HepG2 (cell line): ENCODE data around the gene PPFIA3. TPM values are rescaled to one million over a fixed set of nuclear protein-coding genes. Genes with fewer than 3 reads are reported as not detected.

Experiments
- ERF ChIP-seq: IDR thresholded peaks from 2 replicates; pipeline ENCODE4 v1.6.1; 2018; ENCODE audit warnings: missing biosample characterization, missing genetic modification reagents
- KLF16 ChIP-seq, 2 experiments: sonication (generic) in 1 of 2; formaldehyde crosslinking in 1 of 2; IDR thresholded peaks; 2 replicates each; pipeline versions ENCODE4 v1.6.1 to v1.8.0; 2016 to 2023; ENCODE audit warnings: missing genetic modification reagents in 2 of 2, missing compliant biosample characterization in 1 of 2
- MED1 ChIP-seq: sonication (generic); formaldehyde crosslinking; IDR thresholded peaks from 2 replicates; pipeline ENCODE4 v1.4.0; 2020; ENCODE audit warnings: missing genetic modification reagents
- MTF2 ChIP-seq: sonication (generic); formaldehyde crosslinking; IDR thresholded peaks from 2 replicates; pipeline ENCODE4 v1.5.0; 2020; ENCODE audit warnings: missing genetic modification reagents, borderline replicate concordance
- NFYB ChIP-seq: sonication (generic); formaldehyde crosslinking; IDR thresholded peaks from 2 replicates; pipeline ENCODE4 v1.4.0; 2020; ENCODE audit warnings: missing genetic modification reagents
- SETDB1 ChIP-seq: sonication (generic); formaldehyde crosslinking; IDR thresholded peaks from 2 replicates; pipeline ENCODE4 v1.5.1; 2020; ENCODE audit warnings: missing genetic modification reagents, mild to moderate bottlenecking, borderline replicate concordance
- SP2 ChIP-seq: sonication (generic); formaldehyde crosslinking; IDR thresholded peaks from 2 replicates; pipeline ENCODE4 v1.5.1; 2020; ENCODE audit warnings: mild to moderate bottlenecking, missing genetic modification reagents
- ZFP37 ChIP-seq: sonication (generic); formaldehyde crosslinking; IDR thresholded peaks from 2 replicates; pipeline ENCODE4 v1.4.0; 2020; ENCODE audit warnings: missing genetic modification reagents, borderline replicate concordance
- ZMYM2 ChIP-seq: sonication (generic); formaldehyde crosslinking; IDR thresholded peaks from 2 replicates; pipeline ENCODE4 v1.8.0; 2022; ENCODE audit warnings: mild to moderate bottlenecking, missing genetic modification reagents
- ZNF234 ChIP-seq: sonication (generic); formaldehyde crosslinking; conservative IDR thresholded peaks from 2 replicates; pipeline ENCODE4 v1.5.1; 2020; ENCODE audit warnings: mild to moderate bottlenecking, missing genetic modification reagents
- ZNF430 ChIP-seq: sonication (generic); formaldehyde crosslinking; IDR thresholded peaks from 2 replicates; pipeline ENCODE4 v1.9.0; 2021; ENCODE audit warnings: mild to moderate bottlenecking, missing genetic modification reagents
- ZNF441 ChIP-seq: sonication (generic); formaldehyde crosslinking; IDR thresholded peaks from 2 replicates; pipeline ENCODE4 v1.7.0; 2021; ENCODE audit warnings: missing genetic modification reagents, borderline replicate concordance
- ZNF530 ChIP-seq: sonication (generic); formaldehyde crosslinking; IDR thresholded peaks from 2 replicates; pipeline ENCODE4 v1.5.0; 2020; ENCODE audit warnings: low read depth, mild to moderate bottlenecking, missing genetic modification reagents
- ZNF644 ChIP-seq: IDR thresholded peaks from 2 replicates; pipeline ENCODE4 v1.6.1; 2016; ENCODE audit warnings: low read depth
- ZNF781 ChIP-seq: sonication (generic); formaldehyde crosslinking; IDR thresholded peaks from 2 replicates; pipeline ENCODE4 v1.5.1; 2020; ENCODE audit warnings: borderline replicate concordance, mild to moderate bottlenecking, missing genetic modification reagents; ENCODE audit errors: not compliant biosample characterization
- polyA plus RNA-seq, 8 experiments: library from polyadenylated mRNA; depleted of rRNA in 3 of 8; stranded (reverse) in 7 of 8; unstranded in 1 of 8; fragments of >200 nt; fragmentation: Illumina TruSeq in 4 of 8; extraction: Trizol in 4 of 8; gene quantifications; 2 replicates each; pipeline versions ENCODE4 v1.2.1 to v1.2.3, GENCODE V29; 2011 to 2016; ENCODE audit warnings: low read depth in 4 of 8, missing spikeins in 1 of 8, mixed read lengths in 1 of 8; ENCODE audit not compliant: insufficient read depth in 1 of 8
- total RNA-seq, 5 experiments: library from RNA; depleted of rRNA; stranded (reverse); fragments of >200 nt; fragmentation: Illumina TruSeq; extraction: Trizol; gene quantifications; 2 replicates each; pipeline ENCODE4 v1.2.3, GENCODE V29; 2016; ENCODE audit warnings: low read depth in 1 of 5
- TF ChIP-seq, protein P1 (sequence below): sonication (generic); formaldehyde crosslinking; IDR thresholded peaks from 2 replicates; pipeline ENCODE4 v1.4.0; 2020; ENCODE audit warnings: missing genetic modification reagents
- TF ChIP-seq, protein P2 (sequence below): sonication (generic); formaldehyde crosslinking; IDR thresholded peaks from 2 replicates; pipeline ENCODE4 v1.4.0; 2020; ENCODE audit warnings: missing genetic modification reagents, borderline replicate concordance
- TF ChIP-seq, protein P3 (sequence below): sonication (generic); formaldehyde crosslinking; IDR thresholded peaks from 2 replicates; pipeline ENCODE4 v1.8.1; 2023; ENCODE audit warnings: mild to moderate bottlenecking, missing genetic modification reagents
- TF ChIP-seq, protein P4 (sequence below): sonication (generic); formaldehyde crosslinking; IDR thresholded peaks from 2 replicates; pipeline ENCODE4 v1.8.1; 2023; ENCODE audit warnings: mild to moderate bottlenecking, missing genetic modification reagents

The PPFIA3 gene
- total and polyA plus RNA-seq, 2 of the 13 experiments (the other 11 are each of a cell fraction or from before 2014, with no cell fraction given), result 6.7 to 8.6 TPM

DNA sequence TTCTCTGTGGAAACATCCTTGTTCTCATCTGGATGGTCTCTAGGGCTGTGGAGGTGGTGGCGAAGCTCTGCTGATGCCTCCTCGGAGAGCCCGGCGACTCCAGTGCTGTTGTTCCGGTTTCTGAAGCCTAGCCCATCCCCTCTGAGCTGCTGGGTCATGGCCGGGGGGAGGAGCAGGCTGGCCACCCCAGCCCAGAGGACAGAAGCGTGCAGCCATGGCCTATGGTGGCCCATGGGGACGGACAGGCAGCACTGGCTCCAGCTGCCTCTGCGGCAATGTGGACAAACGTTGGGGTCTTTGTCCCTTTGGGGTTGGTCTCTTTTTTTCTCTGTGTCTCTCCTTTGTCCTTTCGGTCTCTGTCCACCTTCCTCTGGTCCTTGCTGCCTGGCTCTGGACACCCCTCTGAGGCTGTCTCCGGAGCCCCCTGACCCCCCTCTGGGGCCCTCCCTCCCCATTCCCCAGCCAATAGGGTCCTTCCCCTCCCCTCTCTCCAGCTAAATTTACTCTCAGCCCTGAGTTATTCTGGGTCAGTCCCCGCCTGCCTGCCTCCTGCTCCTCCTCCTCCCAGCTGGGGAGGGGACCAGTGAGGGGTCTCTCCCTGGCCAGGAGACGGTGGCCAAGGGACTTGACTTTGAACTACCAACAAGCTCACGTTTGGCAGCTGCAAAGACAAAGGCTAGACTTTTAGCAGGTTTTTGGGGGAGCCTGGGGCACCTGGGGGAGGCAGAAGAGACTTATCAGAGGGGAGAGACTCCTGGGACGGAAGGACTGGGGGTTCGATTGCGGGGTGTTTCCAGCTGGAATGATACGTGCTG lies 35.9 kb downstream of the PPFIA3 start, which contains the start of gene HRC (continued):
- TF ChIP-seq ZFP37 (0 out of 2 replicates have a peak, but pooled peaks have one; percentile 34), SETDB1 (CRISPR knock-in tag) (no peak), ZNF530 (no peak), NFYB (CRISPR knock-in tag) (no peak), MTF2 (CRISPR knock-in tag) (no peak), ZMYM2 (no peak), ZNF234 (CRISPR knock-in tag) (no peak), ZNF781 (CRISPR knock-in tag) (no peak), SP2 (CRISPR knock-in tag) (no peak), ZNF644 (CRISPR knock-in tag) (no peak), MED1 (CRISPR knock-in tag) (0 out of 2 replicates have a peak, but pooled peaks have one; percentile 35), ZNF430 (CRISPR knock-in tag) (peak; percentile 49; the same call in 1 of the 2 replicates), ZNF441 (CRISPR knock-in tag) (no peak), KLF16 (CRISPR knock-in tag; IDR thresholded peaks at IDR 0.05) (0 out of 4 replicates have a peak, but pooled peaks of 1 of the 2 experiments have one; percentile 22), ERF (CRISPR knock-in tag) (peak; percentile 58; the same call in 1 of the 2 replicates)
- TF ChIP-seq, protein P1, sequence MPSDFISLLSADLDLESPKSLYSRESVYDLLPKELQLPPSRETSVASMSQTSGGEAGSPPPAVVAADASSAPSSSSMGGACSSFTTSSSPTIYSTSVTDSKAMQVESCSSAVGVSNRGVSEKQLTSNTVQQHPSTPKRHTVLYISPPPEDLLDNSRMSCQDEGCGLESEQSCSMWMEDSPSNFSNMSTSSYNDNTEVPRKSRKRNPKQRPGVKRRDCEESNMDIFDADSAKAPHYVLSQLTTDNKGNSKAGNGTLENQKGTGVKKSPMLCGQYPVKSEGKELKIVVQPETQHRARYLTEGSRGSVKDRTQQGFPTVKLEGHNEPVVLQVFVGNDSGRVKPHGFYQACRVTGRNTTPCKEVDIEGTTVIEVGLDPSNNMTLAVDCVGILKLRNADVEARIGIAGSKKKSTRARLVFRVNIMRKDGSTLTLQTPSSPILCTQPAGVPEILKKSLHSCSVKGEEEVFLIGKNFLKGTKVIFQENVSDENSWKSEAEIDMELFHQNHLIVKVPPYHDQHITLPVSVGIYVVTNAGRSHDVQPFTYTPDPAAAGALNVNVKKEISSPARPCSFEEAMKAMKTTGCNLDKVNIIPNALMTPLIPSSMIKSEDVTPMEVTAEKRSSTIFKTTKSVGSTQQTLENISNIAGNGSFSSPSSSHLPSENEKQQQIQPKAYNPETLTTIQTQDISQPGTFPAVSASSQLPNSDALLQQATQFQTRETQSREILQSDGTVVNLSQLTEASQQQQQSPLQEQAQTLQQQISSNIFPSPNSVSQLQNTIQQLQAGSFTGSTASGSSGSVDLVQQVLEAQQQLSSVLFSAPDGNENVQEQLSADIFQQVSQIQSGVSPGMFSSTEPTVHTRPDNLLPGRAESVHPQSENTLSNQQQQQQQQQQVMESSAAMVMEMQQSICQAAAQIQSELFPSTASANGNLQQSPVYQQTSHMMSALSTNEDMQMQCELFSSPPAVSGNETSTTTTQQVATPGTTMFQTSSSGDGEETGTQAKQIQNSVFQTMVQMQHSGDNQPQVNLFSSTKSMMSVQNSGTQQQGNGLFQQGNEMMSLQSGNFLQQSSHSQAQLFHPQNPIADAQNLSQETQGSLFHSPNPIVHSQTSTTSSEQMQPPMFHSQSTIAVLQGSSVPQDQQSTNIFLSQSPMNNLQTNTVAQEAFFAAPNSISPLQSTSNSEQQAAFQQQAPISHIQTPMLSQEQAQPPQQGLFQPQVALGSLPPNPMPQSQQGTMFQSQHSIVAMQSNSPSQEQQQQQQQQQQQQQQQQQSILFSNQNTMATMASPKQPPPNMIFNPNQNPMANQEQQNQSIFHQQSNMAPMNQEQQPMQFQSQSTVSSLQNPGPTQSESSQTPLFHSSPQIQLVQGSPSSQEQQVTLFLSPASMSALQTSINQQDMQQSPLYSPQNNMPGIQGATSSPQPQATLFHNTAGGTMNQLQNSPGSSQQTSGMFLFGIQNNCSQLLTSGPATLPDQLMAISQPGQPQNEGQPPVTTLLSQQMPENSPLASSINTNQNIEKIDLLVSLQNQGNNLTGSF (CRISPR knock-in tag), result no peak
- TF ChIP-seq, protein P2, sequence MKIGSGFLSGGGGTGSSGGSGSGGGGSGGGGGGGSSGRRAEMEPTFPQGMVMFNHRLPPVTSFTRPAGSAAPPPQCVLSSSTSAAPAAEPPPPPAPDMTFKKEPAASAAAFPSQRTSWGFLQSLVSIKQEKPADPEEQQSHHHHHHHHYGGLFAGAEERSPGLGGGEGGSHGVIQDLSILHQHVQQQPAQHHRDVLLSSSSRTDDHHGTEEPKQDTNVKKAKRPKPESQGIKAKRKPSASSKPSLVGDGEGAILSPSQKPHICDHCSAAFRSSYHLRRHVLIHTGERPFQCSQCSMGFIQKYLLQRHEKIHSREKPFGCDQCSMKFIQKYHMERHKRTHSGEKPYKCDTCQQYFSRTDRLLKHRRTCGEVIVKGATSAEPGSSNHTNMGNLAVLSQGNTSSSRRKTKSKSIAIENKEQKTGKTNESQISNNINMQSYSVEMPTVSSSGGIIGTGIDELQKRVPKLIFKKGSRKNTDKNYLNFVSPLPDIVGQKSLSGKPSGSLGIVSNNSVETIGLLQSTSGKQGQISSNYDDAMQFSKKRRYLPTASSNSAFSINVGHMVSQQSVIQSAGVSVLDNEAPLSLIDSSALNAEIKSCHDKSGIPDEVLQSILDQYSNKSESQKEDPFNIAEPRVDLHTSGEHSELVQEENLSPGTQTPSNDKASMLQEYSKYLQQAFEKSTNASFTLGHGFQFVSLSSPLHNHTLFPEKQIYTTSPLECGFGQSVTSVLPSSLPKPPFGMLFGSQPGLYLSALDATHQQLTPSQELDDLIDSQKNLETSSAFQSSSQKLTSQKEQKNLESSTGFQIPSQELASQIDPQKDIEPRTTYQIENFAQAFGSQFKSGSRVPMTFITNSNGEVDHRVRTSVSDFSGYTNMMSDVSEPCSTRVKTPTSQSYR (CRISPR knock-in tag), result peak; percentile 57; the same call in 1 of the 2 replicates
- TF ChIP-seq, protein P3, sequence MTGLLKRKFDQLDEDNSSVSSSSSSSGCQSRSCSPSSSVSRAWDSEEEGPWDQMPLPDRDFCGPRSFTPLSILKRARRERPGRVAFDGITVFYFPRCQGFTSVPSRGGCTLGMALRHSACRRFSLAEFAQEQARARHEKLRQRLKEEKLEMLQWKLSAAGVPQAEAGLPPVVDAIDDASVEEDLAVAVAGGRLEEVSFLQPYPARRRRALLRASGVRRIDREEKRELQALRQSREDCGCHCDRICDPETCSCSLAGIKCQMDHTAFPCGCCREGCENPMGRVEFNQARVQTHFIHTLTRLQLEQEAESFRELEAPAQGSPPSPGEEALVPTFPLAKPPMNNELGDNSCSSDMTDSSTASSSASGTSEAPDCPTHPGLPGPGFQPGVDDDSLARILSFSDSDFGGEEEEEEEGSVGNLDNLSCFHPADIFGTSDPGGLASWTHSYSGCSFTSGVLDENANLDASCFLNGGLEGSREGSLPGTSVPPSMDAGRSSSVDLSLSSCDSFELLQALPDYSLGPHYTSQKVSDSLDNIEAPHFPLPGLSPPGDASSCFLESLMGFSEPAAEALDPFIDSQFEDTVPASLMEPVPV (CRISPR knock-in tag), result no peak
- TF ChIP-seq, protein P4, sequence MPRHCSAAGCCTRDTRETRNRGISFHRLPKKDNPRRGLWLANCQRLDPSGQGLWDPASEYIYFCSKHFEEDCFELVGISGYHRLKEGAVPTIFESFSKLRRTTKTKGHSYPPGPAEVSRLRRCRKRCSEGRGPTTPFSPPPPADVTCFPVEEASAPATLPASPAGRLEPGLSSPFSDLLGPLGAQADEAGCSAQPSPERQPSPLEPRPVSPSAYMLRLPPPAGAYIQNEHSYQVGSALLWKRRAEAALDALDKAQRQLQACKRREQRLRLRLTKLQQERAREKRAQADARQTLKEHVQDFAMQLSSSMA, result no peak
